Measurements from ENCODE around the gene VPS52. TPM values are rescaled to one million over a fixed set of nuclear protein-coding genes. Genes with fewer than 3 reads are reported as not detected.

The VPS52 gene
- total and polyA plus RNA-seq, 9 of the 15 experiments (the other 6 are each of a cell fraction or from before 2014, with no cell fraction given): 24.4 to 103 (median 40.2) TPM

GRCh38 chr6:33202799-33203198 lies 68.9 kb downstream of the VPS52 start:
- H3K4me1 ChIP-seq (replicated peaks in 1 of 2; ENCODE audit: control insufficient read depth in 2 of 2, insufficient read depth in 2 of 2, low read length in 2 of 2): peaks cover 47 to 67% of the 10 kb centered on the region in 2 experiments
- peak overlapping the region; percentile 100 for H3K4me2 ChIP-seq (ENCODE audit: insufficient read depth, low read length)
- DNase-seq (ENCODE audit: extremely low read depth in 1 of 4, low spot score in 3 of 4): no peak
- BruUV-seq (replicated peaks): no TSS peak
- POLR2A ChIA-PET: interaction anchor here (0.6 to 1.8 kb wide), 5 partner anchors 8 to 113 kb away, joined by 3 to 9 read pairs (median 4); no protein-coding TSS in a partner anchor
- 79% methylated on average over 6 of the region's 6 CpGs for WGBS (ENCODE audit: insufficient coverage, low coverage, missing lambda C conversion rate)
- peak overlapping the region; percentile 99; the same call in 1 of the 3 replicates for H3K27ac ChIP-seq (ENCODE audit: extremely low read depth, low read depth, low read length)
- ATAC-seq: no peak
- in situ Hi-C loops (cut with MboI): no loop called here
- H3K9ac ChIP-seq (ENCODE audit: insufficient read depth in 1 of 2, low read depth in 2 of 2, low read length in 2 of 2): peak overlapping the region; percentile 41 to 100; a peak in 3 of 4 replicates
- H3K9me3 ChIP-seq (replicated peaks; ENCODE audit: control insufficient read depth, insufficient read depth, low read depth, low read length): no peaks in the 10 kb centered on the region
- peaks cover 36% of the 10 kb centered on the region for H3K36me3 ChIP-seq (ENCODE audit: control insufficient read depth, insufficient read depth, low read length)
- TF ChIP-seq ZNF232 (CRISPR knock-in tag; IDR thresholded peaks at IDR 0.05): no peak
- TF ChIP-seq, protein P1, sequence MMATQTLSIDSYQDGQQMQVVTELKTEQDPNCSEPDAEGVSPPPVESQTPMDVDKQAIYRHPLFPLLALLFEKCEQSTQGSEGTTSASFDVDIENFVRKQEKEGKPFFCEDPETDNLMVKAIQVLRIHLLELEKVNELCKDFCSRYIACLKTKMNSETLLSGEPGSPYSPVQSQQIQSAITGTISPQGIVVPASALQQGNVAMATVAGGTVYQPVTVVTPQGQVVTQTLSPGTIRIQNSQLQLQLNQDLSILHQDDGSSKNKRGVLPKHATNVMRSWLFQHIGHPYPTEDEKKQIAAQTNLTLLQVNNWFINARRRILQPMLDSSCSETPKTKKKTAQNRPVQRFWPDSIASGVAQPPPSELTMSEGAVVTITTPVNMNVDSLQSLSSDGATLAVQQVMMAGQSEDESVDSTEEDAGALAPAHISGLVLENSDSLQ (IDR thresholded peaks at IDR 0.05): no peak
- TF ChIP-seq POLR2G (IDR thresholded peaks at IDR 0.05; ENCODE audit: low read depth, low read length): 0 out of 2 replicates have a peak, but pooled peaks have one; percentile 14
- no peak for TF ChIP-seq ZNF12 (CRISPR knock-in tag; IDR thresholded peaks at IDR 0.05)
- peak; percentile 55; the same call in 1 of the 2 replicates for TF ChIP-seq RBFOX2 (IDR thresholded peaks at IDR 0.05; ENCODE audit: low read depth, low read length)
- CTCF ChIA-PET (ENCODE audit: low intra/inter-chr PET ratio): no interaction called here
- peak overlapping the region; percentile 65 for H3K4me3 ChIP-seq
- intact Hi-C loops (cut with micrococcal nuclease): loop anchor here (5.0 kb wide), 1 partner anchor 1070 kb away; the partner anchor contains the start of gene FKBPL
- H4K20me1 ChIP-seq (replicated peaks; ENCODE audit: control insufficient read depth, insufficient read depth, low read length): peaks cover 17% of the 10 kb centered on the region
- H3K9me1 ChIP-seq (ENCODE audit: control insufficient read depth, insufficient read depth, low read length): peaks cover 3% of the 10 kb centered on the region
- no peak overlapping the region for H2AFZ ChIP-seq (ENCODE audit: low read depth, low read length)
- FAIRE-seq: no peak
- H3K27me3 ChIP-seq (ENCODE audit: control insufficient read depth in 2 of 2, insufficient read depth in 2 of 2, low read length in 2 of 2): no peaks in the 10 kb centered on the region
- peaks cover 76% of the 10 kb centered on the region for H3K79me2 ChIP-seq (ENCODE audit: control insufficient read depth, insufficient read depth, low read length)
